ENCODE measurements around the gene DENND2A. TPM values are rescaled to one million over a fixed set of nuclear protein-coding genes. Genes with fewer than 3 reads are reported as not detected.
"Not testable (repeated sequence)": the region's sequence is repeated elsewhere in the genome, so short reads cannot be mapped to it uniquely, and the experiment has no call there.

DENND2A gene
- total and polyA plus RNA-seq, 9 donors = 23.9 to 72.2 (median 48.3) TPM

DNA sequence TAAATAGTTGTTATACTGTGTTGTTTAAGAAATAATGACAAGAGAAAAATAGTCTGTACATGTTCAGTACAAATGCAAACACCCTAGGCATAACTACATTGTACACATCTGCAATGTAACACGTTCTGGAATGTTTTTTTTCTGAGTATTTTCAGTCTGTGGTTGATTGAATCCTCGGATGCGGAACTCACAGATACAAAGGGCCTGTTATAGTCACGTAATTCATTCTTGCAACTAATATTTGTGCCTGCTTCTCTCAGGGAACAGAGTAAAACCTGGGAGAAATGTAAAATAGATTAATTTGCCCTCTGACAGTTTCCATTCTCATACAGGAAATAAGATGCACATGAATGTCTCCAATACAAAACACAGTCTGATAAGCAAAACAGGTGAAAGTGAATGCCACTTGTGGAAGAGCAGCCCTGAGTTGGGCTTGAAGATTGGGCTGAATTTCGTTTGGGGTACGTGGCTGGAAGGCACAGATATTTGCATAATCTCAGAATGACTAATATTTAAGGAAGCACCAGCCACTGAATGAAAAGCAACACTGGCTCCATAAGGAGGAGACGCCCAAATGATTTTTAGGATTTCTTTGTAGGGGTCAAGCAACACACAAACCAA, 19.1 kb downstream of the DENND2A start:
- Histone ChIP-seq H3K27me3 (ENCODE audit: control insufficient read depth, insufficient read depth, low read length) (no peaks in the 10 kb centered on the region), H3K4me1 (ENCODE audit: control insufficient read depth, insufficient read depth, low read length) (peaks cover 34% of the 10 kb centered on the region), H3K4me3 (ENCODE audit: low read length) (no peak overlapping the region), H3K36me3 (ENCODE audit: control insufficient read depth, insufficient read depth, low read length) (peaks cover 10% of the 10 kb centered on the region), H3K27ac (ENCODE audit: low read length) (peak overlapping the region; percentile 9), H3K9me3 (replicated peaks; ENCODE audit: control insufficient read depth, low read depth, low read length) (no peaks in the 10 kb centered on the region)
- 33% methylated on average over 2 of the region's 7 CpGs for WGBS (ENCODE audit: insufficient coverage)
- no peak for DNase-seq

DNA sequence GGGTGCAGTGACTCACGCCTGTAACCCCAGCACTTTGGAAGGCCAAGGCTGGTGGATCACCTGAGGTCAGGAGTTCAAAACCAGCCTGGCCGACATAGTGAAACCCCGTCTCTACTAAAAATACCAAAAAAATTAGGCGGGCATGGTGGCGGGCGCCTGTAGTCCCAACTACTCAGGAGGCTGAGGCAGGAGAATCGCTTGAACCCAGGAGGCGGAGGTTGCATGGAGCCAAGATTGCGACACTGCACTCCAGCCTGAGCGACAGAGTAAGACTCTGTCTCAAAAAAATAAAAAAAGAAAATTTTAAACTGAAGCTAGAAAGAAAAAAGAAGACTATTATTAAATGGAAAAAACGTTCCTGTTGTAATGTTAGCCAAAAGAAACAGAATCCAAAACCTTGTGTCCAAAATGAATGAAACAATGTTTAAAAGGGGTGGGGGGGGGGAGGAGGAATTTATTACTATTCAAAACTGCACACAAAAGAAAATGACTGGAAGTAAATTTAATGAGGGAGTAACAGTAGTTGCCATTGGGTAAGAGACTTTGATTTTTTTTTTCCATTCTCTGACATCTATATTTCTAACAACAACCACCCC, 20.6 kb downstream of the DENND2A start:
- H3K4me3 ChIP-seq (ENCODE audit: low read length); H3K9me3 ChIP-seq (replicated peaks; ENCODE audit: control insufficient read depth, low read depth, low read length); H3K27me3 ChIP-seq (ENCODE audit: control insufficient read depth, insufficient read depth, low read length): not testable (repeated sequence)
- DNase-seq = peak; percentile 87
- H3K36me3 ChIP-seq (ENCODE audit: control insufficient read depth, insufficient read depth, low read length) = peaks cover 10% of the 10 kb centered on the region
- H3K27ac ChIP-seq (ENCODE audit: low read length) = peak overlapping the region; percentile 45
- H3K4me1 ChIP-seq (ENCODE audit: control insufficient read depth, insufficient read depth, low read length) = peaks cover 24% of the 10 kb centered on the region
- WGBS (ENCODE audit: insufficient coverage) = 82% methylated on average over 3 of the region's 11 CpGs

DNA sequence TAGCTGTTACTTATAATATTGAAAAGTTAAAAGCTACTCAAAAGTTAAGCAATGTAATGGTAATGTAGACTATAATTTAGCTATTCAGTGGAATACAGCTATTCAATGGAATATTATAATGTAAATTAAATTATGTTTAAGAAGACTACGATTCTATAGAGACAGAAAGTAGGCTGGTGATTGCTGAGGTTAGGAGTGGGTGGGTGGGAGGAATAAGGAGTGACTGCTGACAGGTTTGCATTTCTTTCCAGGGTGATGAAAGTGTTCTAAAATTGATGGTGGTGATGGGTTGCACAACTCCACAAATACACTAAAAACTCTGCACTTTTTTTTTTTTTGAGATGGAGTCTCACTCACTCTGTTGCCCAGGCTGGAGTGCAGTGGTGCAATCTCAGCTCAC, 21.4 kb downstream of the DENND2A start:
- no CpG with 5 or more reads among the region's 1 CpG for WGBS (ENCODE audit: insufficient coverage)
- no peak overlapping the region for H3K4me3 ChIP-seq (ENCODE audit: low read length)
- peaks cover 18% of the 10 kb centered on the region for H3K4me1 ChIP-seq (ENCODE audit: control insufficient read depth, insufficient read depth, low read length)
- DNase-seq = no peak
- H3K27ac ChIP-seq (ENCODE audit: low read length) = peak overlapping the region; percentile 7
- no peaks in the 10 kb centered on the region for H3K27me3 ChIP-seq (ENCODE audit: control insufficient read depth, insufficient read depth, low read length)
- H3K36me3 ChIP-seq (ENCODE audit: control insufficient read depth, insufficient read depth, low read length) = peaks cover 10% of the 10 kb centered on the region
- no peaks in the 10 kb centered on the region for H3K9me3 ChIP-seq (replicated peaks; ENCODE audit: control insufficient read depth, low read depth, low read length)

- Histone ChIP-seq H3K9me3 (replicated peaks; ENCODE audit: control insufficient read depth, low read depth, low read length) (no peaks in the 10 kb centered on the region), H3K27me3 (ENCODE audit: control insufficient read depth, insufficient read depth, low read length) (no peaks in the 10 kb centered on the region), H3K4me1 (ENCODE audit: control insufficient read depth, insufficient read depth, low read length) (peaks cover 12% of the 10 kb centered on the region), H3K27ac (ENCODE audit: low read length) (peak overlapping the region; percentile 0), H3K36me3 (ENCODE audit: control insufficient read depth, insufficient read depth, low read length) (peaks cover 8% of the 10 kb centered on the region), H3K4me3 (ENCODE audit: low read length) (no peak overlapping the region)
- WGBS (ENCODE audit: insufficient coverage) = no CpG with 5 or more reads among the region's 5 CpGs
- DNase-seq = no peak
Observed at GRCh38 chr7:140618306-140618705, 22.3 kb downstream of the DENND2A start.

DNA sequence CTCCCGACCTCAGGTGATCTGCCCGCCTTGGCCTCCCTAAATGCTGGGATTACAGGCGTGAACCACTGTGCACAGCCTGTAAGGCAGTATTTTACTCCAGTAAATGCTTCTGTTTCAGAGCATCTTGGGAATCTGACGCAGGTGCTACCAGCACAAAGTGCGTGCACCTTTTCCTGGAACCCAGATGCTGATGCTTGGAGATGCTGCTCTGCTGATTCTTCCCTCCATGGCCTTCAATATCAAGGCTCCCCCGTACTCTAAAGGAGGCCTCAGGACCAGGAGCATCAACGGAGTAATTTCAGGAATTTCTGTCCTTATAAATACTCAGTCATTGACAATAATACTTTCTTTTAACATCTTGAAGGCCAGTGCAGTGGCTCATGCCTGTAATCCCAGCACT, 23.5 kb downstream of the DENND2A start:
- Histone ChIP-seq H3K36me3 (ENCODE audit: control insufficient read depth, insufficient read depth, low read length) (peaks cover 4% of the 10 kb centered on the region), H3K4me1 (ENCODE audit: control insufficient read depth, insufficient read depth, low read length) (peaks cover 7% of the 10 kb centered on the region), H3K9me3 (replicated peaks; ENCODE audit: control insufficient read depth, low read depth, low read length) (no peaks in the 10 kb centered on the region), H3K27ac (ENCODE audit: low read length) (no peak overlapping the region), H3K27me3 (ENCODE audit: control insufficient read depth, insufficient read depth, low read length) (no peaks in the 10 kb centered on the region), H3K4me3 (ENCODE audit: low read length) (no peak overlapping the region)
- no peak for DNase-seq
- 90% methylated on average over 7 of the region's 7 CpGs for WGBS (ENCODE audit: insufficient coverage)

GRCh38 chr7:140616328-140616727, 24.3 kb downstream of the DENND2A start:
- no CpG with 5 or more reads among the region's 4 CpGs for WGBS (ENCODE audit: insufficient coverage)

GRCh38 chr7:140611641-140612040, 29.0 kb downstream of the DENND2A start:
- Histone ChIP-seq H3K27me3 (ENCODE audit: control insufficient read depth, insufficient read depth, low read length) (no peaks in the 10 kb centered on the region), H3K9me3 (replicated peaks; ENCODE audit: control insufficient read depth, low read depth, low read length) (no peaks in the 10 kb centered on the region), H3K36me3 (ENCODE audit: control insufficient read depth, insufficient read depth, low read length) (peaks cover 12% of the 10 kb centered on the region), H3K27ac (ENCODE audit: low read length) (no peak overlapping the region), H3K4me1 (ENCODE audit: control insufficient read depth, insufficient read depth, low read length) (peaks cover 31% of the 10 kb centered on the region), H3K4me3 (ENCODE audit: low read length) (no peak overlapping the region)
- DNase-seq = no peak
- WGBS (ENCODE audit: insufficient coverage) = 78% methylated on average over 1 of the region's 8 CpGs

More at GRCh38 chr7:140616328-140616727, 24.3 kb downstream of the DENND2A start:
- Histone ChIP-seq H3K27ac (ENCODE audit: low read length) (no peak overlapping the region), H3K9me3 (replicated peaks; ENCODE audit: control insufficient read depth, low read depth, low read length) (no peaks in the 10 kb centered on the region), H3K4me1 (ENCODE audit: control insufficient read depth, insufficient read depth, low read length) (peaks cover 7% of the 10 kb centered on the region), H3K36me3 (ENCODE audit: control insufficient read depth, insufficient read depth, low read length) (peaks cover 4% of the 10 kb centered on the region), H3K27me3 (ENCODE audit: control insufficient read depth, insufficient read depth, low read length) (no peaks in the 10 kb centered on the region), H3K4me3 (ENCODE audit: low read length) (no peak overlapping the region)
- DNase-seq = no peak

DNA sequence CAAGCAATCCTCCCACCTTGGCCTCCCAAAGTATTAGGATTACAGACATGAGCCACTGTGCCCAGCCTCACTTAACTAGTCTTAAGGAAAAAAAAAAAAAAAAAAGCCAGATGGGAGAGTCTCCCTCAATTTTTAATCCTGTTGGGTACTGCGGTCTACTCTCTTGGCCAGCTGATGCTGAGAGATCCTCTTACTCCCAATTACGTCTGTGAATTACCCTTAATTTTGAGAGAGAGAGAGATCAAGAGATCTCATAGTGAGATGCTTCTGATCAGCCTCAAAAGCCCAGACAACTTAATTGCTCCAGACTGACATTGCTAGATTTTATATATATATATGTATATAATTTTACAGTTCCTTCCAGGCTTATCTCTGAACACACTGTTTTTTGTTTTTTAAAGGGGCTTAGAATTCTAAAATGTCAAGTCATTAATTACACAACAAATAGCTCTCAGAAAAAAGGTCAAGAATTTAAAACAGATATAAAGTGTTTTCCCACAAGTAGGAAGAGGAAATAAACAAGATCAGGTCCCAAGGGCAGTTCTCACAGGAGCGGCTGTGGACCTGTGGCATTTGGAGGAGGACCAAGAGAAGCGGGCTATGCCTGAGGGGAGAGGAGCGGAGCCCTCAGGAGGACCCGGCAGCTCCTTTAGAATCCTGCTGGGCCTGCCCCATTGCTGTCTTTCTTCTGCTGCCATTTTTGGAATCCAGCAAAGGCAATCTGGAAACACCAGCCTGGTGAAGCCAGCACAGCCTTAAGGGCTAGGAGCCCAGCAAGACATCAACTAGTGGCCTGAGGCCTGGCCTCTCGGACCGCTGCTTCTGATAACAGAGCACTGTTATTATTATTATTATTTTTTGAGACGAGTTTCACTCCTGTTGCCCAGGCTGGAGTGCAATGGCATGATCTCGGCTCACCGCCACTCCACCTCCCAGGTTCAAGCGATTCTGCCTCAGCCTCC, 30.1 kb downstream of the DENND2A start:
- peaks cover 15% of the 10 kb centered on the region for H3K36me3 ChIP-seq (ENCODE audit: control insufficient read depth, insufficient read depth, low read length)
- 42% methylated on average over 4 of the region's 12 CpGs for WGBS (ENCODE audit: insufficient coverage)
- H3K27me3 ChIP-seq (ENCODE audit: control insufficient read depth, insufficient read depth, low read length) = no peaks in the 10 kb centered on the region
- peak overlapping the region; percentile 40 for H3K27ac ChIP-seq (ENCODE audit: low read length)
- DNase-seq = no peak
- H3K4me1 ChIP-seq (ENCODE audit: control insufficient read depth, insufficient read depth, low read length) = peaks cover 41% of the 10 kb centered on the region
- H3K4me3 ChIP-seq (ENCODE audit: low read length) = no peak overlapping the region
- no peaks in the 10 kb centered on the region for H3K9me3 ChIP-seq (replicated peaks; ENCODE audit: control insufficient read depth, low read depth, low read length)

- no peak overlapping the region for H3K4me3 ChIP-seq (ENCODE audit: low read length)
- DNase-seq = peak; percentile 81
- peak overlapping the region; percentile 40 for H3K27ac ChIP-seq (ENCODE audit: low read length)
- no peaks in the 10 kb centered on the region for H3K9me3 ChIP-seq (replicated peaks; ENCODE audit: control insufficient read depth, low read depth, low read length)
- WGBS (ENCODE audit: insufficient coverage) = no CpG with 5 or more reads among the region's 2 CpGs
- no peaks in the 10 kb centered on the region for H3K27me3 ChIP-seq (ENCODE audit: control insufficient read depth, insufficient read depth, low read length)
- H3K36me3 ChIP-seq (ENCODE audit: control insufficient read depth, insufficient read depth, low read length) = peaks cover 11% of the 10 kb centered on the region
- peaks cover 48% of the 10 kb centered on the region for H3K4me1 ChIP-seq (ENCODE audit: control insufficient read depth, insufficient read depth, low read length)
Observed at GRCh38 chr7:140609646-140610045, 31.0 kb downstream of the DENND2A start.

- Histone ChIP-seq H3K27me3 (ENCODE audit: control insufficient read depth, insufficient read depth, low read length) (no peaks in the 10 kb centered on the region), H3K4me3 (ENCODE audit: low read length) (no peak overlapping the region), H3K9me3 (replicated peaks; ENCODE audit: control insufficient read depth, low read depth, low read length) (no peaks in the 10 kb centered on the region), H3K27ac (ENCODE audit: low read length) (peak overlapping the region; percentile 73), H3K36me3 (ENCODE audit: control insufficient read depth, insufficient read depth, low read length) (peaks cover 20% of the 10 kb centered on the region), H3K4me1 (ENCODE audit: control insufficient read depth, insufficient read depth, low read length) (peaks cover 45% of the 10 kb centered on the region)
- peak; percentile 91 for DNase-seq
- 6% methylated on average over 4 of the region's 7 CpGs for WGBS (ENCODE audit: insufficient coverage)
Observed at GRCh38 chr7:140607441-140607989, 33.1 kb downstream of the DENND2A start.
